ENCODE results near the gene MAML3. TPM values are rescaled to one million over a fixed set of nuclear protein-coding genes. Genes with fewer than 3 reads are reported as not detected.

The MAML3 gene
- total and polyA plus RNA-seq, 2 experiments from 2014 or later: 1.7 to 6.5 TPM

GRCh38 chr4:140116442-140117104 lies 37.4 kb downstream of the MAML3 start:
- ATAC-seq (peak; percentile 83), DNase-seq (ENCODE audit: low spot score) (peak; percentile 28)
- no peaks in the 10 kb centered on the region for H3K27me3 ChIP-seq (ENCODE audit: insufficient read depth)
- no peaks in the 10 kb centered on the region for H3K79me2 ChIP-seq (replicated peaks; ENCODE audit: insufficient read depth)
- no peaks in the 10 kb centered on the region for H3F3A ChIP-seq (replicated peaks; ENCODE audit: low read depth)
- H3K27ac Mint-ChIP-seq: no peak overlapping the region
- H3K36me3 ChIP-seq (ENCODE audit: insufficient read depth): no peaks in the 10 kb centered on the region
- no peak overlapping the region for H3K4me3 ChIP-seq
- H3K4me1 Mint-ChIP-seq: peaks cover 17% of the 10 kb centered on the region; the same call in 2 of the 3 replicates
- H3K9me3 Mint-ChIP-seq: no peaks in the 10 kb centered on the region
- no peak overlapping the region for H2AFZ ChIP-seq
- no peak for TF ChIP-seq REST (IDR thresholded peaks at IDR 0.05; ENCODE audit: unreplicated experiment)
- TF ChIP-seq EZH2 (IDR thresholded peaks at IDR 0.05; ENCODE audit: low read depth, unreplicated experiment): no peak
- no peak for TF ChIP-seq NANOG (IDR thresholded peaks at IDR 0.05; ENCODE audit: borderline replicate concordance)
- TF ChIP-seq ZNF462 (CRISPR knock-in tag; IDR thresholded peaks at IDR 0.05): no peak
- TF ChIP-seq CTCF (conservative IDR thresholded peaks at IDR 0.05; ENCODE audit: low read depth in 2 of 2): no peak
- TF ChIP-seq JUNB (IDR thresholded peaks at IDR 0.05; ENCODE audit: unreplicated experiment): no peak
- TF ChIP-seq ZNF114 (CRISPR knock-in tag; IDR thresholded peaks at IDR 0.05): no peak
- no peak for TF ChIP-seq ETS1 (IDR thresholded peaks at IDR 0.05)
- H3K36me3 Mint-ChIP-seq (ENCODE audit: low read depth): no peaks in the 10 kb centered on the region
- H3K4me2 ChIP-seq: no peak overlapping the region
- H3K4me1 ChIP-seq (ENCODE audit: insufficient read depth): no peaks in the 10 kb centered on the region
- peaks cover under 1% of the 10 kb centered on the region; the same call in 1 of the 2 replicates for H3K9me2 ChIP-seq (ENCODE audit: insufficient read depth)
- H3K27ac ChIP-seq (ENCODE audit: low read depth): no peak overlapping the region
- no peaks in the 10 kb centered on the region for H3K27me3 Mint-ChIP-seq (ENCODE audit: insufficient read depth, low read depth, poor library complexity)
- no peak overlapping the region for H3K4me3 Mint-ChIP-seq
- no peaks in the 10 kb centered on the region for H4K20me1 ChIP-seq (replicated peaks; ENCODE audit: insufficient read depth)
